Measurements from ENCODE around the gene VWA5B1.

Gene VWA5B1

DNA sequence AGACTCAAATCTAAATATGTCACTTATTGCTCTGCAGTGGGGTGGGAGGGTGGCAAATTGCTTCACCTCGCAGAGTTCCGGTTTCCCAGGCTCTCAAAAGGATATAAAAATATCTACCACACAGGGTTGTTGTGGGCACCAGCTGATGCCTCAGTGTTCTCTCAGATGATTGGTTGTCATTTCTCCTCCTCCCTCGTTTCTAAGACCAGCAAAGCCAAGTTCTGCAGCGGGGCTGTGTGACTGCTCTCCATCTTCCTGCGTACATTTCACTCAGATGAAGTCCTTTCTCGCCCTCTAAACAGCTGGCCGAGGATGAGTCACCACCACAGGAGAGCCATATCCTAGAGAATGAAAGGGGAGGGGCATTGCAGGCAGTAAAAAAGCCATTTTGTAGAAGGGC, 35.0 kb upstream of the VWA5B1 start:
- H3K4me3 ChIP-seq (ENCODE audit: low read length): no peak overlapping the region
- peak; percentile 40 for DNase-seq (ENCODE audit: low read depth)
- TF ChIP-seq, protein P1, sequence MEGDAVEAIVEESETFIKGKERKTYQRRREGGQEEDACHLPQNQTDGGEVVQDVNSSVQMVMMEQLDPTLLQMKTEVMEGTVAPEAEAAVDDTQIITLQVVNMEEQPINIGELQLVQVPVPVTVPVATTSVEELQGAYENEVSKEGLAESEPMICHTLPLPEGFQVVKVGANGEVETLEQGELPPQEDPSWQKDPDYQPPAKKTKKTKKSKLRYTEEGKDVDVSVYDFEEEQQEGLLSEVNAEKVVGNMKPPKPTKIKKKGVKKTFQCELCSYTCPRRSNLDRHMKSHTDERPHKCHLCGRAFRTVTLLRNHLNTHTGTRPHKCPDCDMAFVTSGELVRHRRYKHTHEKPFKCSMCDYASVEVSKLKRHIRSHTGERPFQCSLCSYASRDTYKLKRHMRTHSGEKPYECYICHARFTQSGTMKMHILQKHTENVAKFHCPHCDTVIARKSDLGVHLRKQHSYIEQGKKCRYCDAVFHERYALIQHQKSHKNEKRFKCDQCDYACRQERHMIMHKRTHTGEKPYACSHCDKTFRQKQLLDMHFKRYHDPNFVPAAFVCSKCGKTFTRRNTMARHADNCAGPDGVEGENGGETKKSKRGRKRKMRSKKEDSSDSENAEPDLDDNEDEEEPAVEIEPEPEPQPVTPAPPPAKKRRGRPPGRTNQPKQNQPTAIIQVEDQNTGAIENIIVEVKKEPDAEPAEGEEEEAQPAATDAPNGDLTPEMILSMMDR (conservative IDR thresholded peaks at IDR 0.05; ENCODE audit: low read length): no peak

DNA sequence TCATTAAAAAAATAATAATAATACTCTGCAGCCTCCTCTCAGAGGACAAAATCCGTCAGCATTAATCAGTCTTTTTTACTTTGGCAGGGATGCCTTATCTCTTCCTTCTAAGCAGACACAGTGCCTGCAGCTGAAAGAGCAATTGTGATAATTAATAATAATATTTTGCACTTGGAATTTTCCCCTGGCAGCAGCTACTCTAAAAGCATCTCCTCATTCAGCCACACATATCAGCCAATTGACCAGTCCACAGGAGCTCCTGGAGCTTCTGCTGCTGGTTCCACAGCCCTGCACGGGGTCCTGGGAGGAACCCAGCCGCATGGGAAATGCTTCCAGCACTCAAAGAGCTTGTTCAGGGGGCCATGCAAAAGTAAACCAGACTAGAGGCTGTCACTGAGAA, 31.0 kb upstream of the VWA5B1 start:
- TF ChIP-seq, protein P1 (conservative IDR thresholded peaks at IDR 0.05; ENCODE audit: low read length): no peak
- no peak for DNase-seq (ENCODE audit: low read depth)
- H3K4me3 ChIP-seq (ENCODE audit: low read length): no peak overlapping the region

DNA sequence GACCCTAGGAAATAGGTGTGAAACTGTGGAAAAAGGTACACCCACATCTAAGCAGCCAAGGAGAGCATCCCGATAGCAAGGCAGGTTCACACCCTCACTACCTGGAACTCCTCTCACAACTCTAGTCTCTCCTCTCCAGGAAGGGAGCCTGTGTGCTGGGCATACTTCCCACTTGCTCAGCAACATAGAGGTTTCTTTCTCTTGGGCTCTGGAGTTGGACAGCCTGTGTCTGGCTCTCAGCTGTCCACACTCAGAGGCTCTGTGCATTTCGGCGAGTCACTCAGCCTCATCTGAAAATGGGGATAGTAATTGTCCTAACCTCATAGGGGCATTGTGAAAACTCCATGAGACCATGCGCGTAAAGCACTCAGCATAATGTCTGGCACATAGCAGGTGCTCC, 29.6 kb upstream of the VWA5B1 start:
- H3K4me3 ChIP-seq (ENCODE audit: low read length): no peak overlapping the region
- DNase-seq (ENCODE audit: low read depth): no peak
- TF ChIP-seq, protein P1 (conservative IDR thresholded peaks at IDR 0.05; ENCODE audit: low read length): no peak

DNA sequence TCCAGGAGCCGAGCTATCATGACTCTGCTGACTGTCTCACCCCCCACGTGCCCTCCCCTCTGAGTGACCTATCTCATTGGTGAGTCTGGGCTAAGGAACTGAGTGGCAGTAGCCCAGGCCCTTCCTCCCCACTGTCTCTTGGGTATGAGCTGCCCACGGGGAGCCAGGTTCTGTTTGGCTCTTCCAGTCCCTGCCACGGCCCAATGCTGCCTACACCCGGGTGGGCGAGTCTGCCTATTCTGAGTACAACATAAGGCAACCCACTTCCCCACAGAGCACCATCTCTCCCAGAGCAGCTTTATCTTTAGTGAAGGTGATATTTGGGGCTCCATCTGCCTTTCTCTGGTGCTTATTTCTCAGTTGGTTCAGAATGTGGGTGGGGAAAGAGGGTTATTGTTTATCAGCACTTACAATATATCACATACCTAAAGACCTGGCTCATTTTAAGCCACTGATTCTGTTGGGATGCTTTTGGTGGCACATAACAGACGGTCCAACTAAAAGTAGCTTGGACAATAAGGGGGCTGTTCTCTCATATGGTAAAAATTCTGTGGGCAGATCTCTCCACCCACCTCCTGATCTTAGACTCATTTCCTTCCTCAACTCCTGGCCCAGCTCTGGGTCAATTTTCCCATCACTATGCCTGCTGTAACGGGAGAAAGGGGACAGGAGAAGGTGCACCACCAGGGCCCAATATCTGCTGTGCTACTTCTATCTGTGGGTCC, 27.7 kb upstream of the VWA5B1 start:
- TF ChIP-seq, protein P1 (conservative IDR thresholded peaks at IDR 0.05; ENCODE audit: low read length): no peak
- H3K4me3 ChIP-seq (ENCODE audit: low read length): no peak overlapping the region
- no peak for DNase-seq (ENCODE audit: low read depth)

DNA sequence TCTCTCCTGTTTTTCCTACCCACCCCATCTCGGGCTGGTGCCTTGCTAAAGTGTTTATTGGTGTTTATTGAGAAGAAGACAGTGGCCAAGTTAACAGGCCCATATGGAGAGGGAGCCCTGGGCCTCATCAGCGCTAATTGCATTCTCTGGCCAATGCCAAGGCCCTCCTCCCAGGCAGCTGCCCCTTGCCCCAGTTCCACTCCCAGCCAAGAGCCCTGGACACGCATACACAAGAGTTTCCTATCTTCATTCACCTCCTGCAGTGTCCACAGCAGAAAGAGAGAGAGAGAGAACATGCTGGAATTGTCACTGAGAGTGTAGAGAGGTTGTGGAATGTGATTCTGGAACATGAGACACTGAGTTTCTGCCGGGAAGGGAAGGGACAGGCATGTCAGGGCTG, 25.4 kb upstream of the VWA5B1 start:
- H3K4me3 ChIP-seq (ENCODE audit: low read length): no peak overlapping the region
- TF ChIP-seq, protein P1 (conservative IDR thresholded peaks at IDR 0.05; ENCODE audit: low read length): no peak
- no peak for DNase-seq (ENCODE audit: low read depth)

DNA sequence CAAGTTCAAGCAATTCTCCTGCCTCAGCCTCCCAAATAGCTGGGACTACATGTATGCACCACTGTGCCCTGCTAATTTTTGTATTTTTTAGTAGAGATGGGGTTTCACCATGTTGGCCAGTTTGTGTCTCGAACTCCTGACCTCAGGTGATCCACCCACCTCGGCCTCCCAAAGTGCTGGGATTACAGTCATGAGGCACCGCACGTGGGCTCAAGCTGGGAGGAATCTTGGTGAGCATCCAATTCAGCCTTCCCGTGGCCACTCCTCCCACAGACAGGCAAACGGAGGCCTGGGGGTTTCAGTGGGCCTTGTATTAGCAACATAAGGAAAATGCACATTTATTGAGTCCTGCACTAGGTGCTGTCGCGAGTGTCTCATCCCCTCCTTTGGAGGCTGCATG, 24.5 kb upstream of the VWA5B1 start:
- TF ChIP-seq, protein P1 (conservative IDR thresholded peaks at IDR 0.05; ENCODE audit: low read length): no peak
- DNase-seq (ENCODE audit: low read depth): no peak
- H3K4me3 ChIP-seq (ENCODE audit: low read length): no peak overlapping the region

DNA sequence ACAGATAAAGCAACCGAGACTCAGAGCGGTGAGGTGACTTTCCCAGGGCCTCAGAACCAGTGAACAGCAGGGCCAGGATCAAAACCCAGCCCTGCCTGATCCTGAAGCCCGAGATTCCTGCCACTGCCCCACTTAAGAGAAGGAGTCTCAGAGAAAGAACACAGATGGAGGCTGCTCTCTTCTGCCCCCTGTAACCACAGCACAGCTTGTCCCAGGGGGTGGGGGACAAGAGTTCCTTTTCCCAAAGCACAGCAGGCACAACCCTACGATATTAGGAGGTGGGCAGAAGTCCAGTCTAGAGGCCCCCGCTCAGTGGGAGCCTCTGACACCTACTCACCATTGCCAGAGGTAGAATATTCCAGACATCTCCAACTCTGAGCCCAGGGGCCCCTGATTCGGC, 24.0 kb upstream of the VWA5B1 start:
- TF ChIP-seq, protein P1 (conservative IDR thresholded peaks at IDR 0.05; ENCODE audit: low read length): no peak
- DNase-seq (ENCODE audit: low read depth): no peak
- H3K4me3 ChIP-seq (ENCODE audit: low read length): no peak overlapping the region
